Skeletal muscle satellite cell (primary cell): ENCODE data around the gene RPL12. TPM values are rescaled to one million over a fixed set of nuclear protein-coding genes. Genes with fewer than 3 reads are reported as not detected.

Source experiments
- H3K27me3 ChIP-seq: 2 replicates; pipeline ENCODE4 v1.7.0; 2013; ENCODE audit warnings: low read length; ENCODE audit not compliant: control insufficient read depth, insufficient read depth
- H3K36me3 ChIP-seq: 2 replicates; pipeline ENCODE4 v1.7.0; 2013; ENCODE audit warnings: mild to moderate bottlenecking, control low read depth, low read length; ENCODE audit not compliant: insufficient read depth
- H3K4me1 ChIP-seq: 2 replicates; pipeline ENCODE4 v1.7.0; 2013; ENCODE audit warnings: low read length; ENCODE audit not compliant: control insufficient read depth, insufficient read depth
- H3K4me2 ChIP-seq: 2 replicates; pipeline ENCODE4 v1.7.0; 2013; ENCODE audit warnings: mild to moderate bottlenecking, low read length
- H3K4me3 ChIP-seq: 2 replicates; pipeline ENCODE4 v1.7.0; 2013; ENCODE audit warnings: low read length
- H3K9ac ChIP-seq: 2 replicates; pipeline ENCODE4 v1.7.0; 2013; ENCODE audit warnings: mild to moderate bottlenecking, low read depth, low read length, moderate library complexity
- H3K9me3 ChIP-seq: replicated peaks from 2 replicates; pipeline ENCODE4 v1.7.0; 2013; ENCODE audit warnings: mild to moderate bottlenecking, control low read depth, low read length
- small RNA-seq: library from RNA; depleted of rRNA; stranded (forward); fragments of <200 nt; gene quantifications from one replicate; pipeline ENCODE3, GENCODE V24; 2012

The RPL12 gene

DNA sequence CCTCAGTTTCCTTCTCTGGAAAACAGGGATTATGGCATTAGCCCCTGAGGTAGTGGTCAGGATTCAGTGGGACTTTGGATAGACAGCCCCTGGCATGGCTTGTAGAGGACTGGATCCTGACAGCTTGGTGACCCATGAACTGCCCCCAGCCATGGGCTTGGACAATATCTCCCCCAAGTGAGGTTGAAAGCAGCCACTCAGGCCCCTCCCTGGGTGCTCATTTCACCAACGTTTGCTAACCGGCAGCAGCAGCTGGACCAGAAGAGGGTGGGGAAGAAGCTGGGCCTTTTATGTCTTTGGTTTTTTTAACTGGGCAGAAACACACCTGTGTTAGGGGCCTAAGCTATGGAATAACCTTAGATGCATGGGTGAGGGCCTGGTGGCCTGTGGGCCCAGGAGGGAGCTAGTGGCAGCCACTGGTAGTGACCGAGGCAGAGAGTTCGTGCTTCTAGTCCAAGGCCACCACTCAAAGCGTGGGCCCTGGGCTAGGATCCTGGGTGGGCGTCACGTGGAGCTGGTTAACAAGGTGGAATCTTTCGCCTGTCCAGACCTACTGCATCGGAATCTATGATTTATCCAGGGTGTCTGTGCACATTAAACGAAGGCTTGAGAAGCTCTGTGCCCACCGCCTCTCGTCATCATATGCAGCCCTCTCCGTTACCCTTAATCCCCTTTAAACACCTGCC lies 52.3 kb downstream of the RPL12 start:
- no peak overlapping the region for H3K4me3 ChIP-seq
- peaks cover 20% of the 10 kb centered on the region for H3K27me3 ChIP-seq

DNA sequence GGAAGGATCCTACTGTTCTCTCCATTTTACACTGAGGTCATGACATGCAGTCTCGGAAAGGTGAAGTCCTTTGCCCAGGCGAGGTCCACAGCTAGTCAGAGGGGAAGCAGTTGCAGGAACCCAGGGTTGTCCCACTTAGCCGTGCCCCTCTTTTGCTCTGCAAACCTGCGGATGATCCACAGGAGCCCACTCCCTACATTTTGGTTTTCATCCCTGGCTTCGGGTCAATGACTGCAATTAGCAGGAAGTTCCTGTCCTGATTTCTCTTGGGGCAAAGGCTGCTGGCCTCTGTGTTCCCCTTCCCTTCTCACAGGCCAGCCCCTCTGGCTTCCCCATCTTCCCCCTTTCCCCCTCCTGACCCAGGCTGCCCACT lies 52.9 kb downstream of the RPL12 start:
- Histone ChIP-seq H3K27me3 (peaks cover 21% of the 10 kb centered on the region), H3K9ac (peak overlapping the region; percentile 29), H3K36me3 (no peaks in the 10 kb centered on the region), H3K4me3 (peak overlapping the region; percentile 71), H3K4me2 (peak overlapping the region; percentile 87), H3K4me1 (peaks cover 10% of the 10 kb centered on the region), H3K9me3 (no peaks in the 10 kb centered on the region)

More for the DNA sequence above, 52.3 kb downstream of the RPL12 start:
- H3K9me3 ChIP-seq, result no peaks in the 10 kb centered on the region
- H3K4me2 ChIP-seq, result no peak overlapping the region
- no peaks in the 10 kb centered on the region for H3K36me3 ChIP-seq
- no peak overlapping the region for H3K9ac ChIP-seq
- peaks cover 10% of the 10 kb centered on the region for H3K4me1 ChIP-seq

Small RNA genes within 50 kb of the gene (small RNA-seq; reads per million reads assigned to genes)
- gene RF00019 (not detected), gene SNORA65 (715 reads per million, percentile 99 among the genes with 10 or more reads in this experiment)
